PC-9 (cell line): ENCODE measurements around the gene GZMM.

Source experiments
- EZH2 ChIP-seq: fragments of 200-600 bp; sonication (generic); IDR thresholded peaks from 2 replicates; pipeline ENCODE4 v1.8.0; 2017; ENCODE audit warnings: antibody characterized with exemption, low read depth
- TF ChIP-seq, protein P1 (sequence below): fragments of 200-600 bp; sonication (generic); conservative IDR thresholded peaks from 2 replicates; pipeline ENCODE4 v1.6.1; 2017; ENCODE audit warnings: mixed run types, antibody characterized with exemption, mild to moderate bottlenecking, moderate library complexity

DNA sequence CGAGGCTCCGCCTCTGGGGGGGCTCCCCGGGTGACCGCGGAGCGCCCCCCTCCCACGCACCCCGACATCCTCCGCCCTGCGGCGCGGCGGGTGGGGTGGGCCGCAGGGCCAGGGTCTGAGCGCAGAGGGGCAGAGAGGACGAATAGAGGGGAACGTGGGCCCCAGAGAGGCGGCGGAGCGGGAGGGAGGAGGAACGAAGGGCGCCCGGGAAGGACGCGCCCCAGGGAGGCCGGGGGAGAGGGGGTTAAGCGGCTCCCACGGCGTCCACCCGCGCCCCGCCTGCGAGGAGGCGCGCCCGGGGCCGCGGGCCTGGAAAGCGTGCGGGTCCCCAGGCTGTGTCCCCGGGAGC, 46.9 kb downstream of the GZMM start:
- TF ChIP-seq, protein P1, sequence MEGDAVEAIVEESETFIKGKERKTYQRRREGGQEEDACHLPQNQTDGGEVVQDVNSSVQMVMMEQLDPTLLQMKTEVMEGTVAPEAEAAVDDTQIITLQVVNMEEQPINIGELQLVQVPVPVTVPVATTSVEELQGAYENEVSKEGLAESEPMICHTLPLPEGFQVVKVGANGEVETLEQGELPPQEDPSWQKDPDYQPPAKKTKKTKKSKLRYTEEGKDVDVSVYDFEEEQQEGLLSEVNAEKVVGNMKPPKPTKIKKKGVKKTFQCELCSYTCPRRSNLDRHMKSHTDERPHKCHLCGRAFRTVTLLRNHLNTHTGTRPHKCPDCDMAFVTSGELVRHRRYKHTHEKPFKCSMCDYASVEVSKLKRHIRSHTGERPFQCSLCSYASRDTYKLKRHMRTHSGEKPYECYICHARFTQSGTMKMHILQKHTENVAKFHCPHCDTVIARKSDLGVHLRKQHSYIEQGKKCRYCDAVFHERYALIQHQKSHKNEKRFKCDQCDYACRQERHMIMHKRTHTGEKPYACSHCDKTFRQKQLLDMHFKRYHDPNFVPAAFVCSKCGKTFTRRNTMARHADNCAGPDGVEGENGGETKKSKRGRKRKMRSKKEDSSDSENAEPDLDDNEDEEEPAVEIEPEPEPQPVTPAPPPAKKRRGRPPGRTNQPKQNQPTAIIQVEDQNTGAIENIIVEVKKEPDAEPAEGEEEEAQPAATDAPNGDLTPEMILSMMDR, result no peak
- TF ChIP-seq EZH2, result no peak
